GM12874 (cell line): ENCODE results near the gene CARNS1.

Experiments
- CTCF ChIP-seq: IDR thresholded peaks from 2 replicates; pipeline ENCODE4 v1.5.1; 2011; ENCODE audit warnings: low read depth, mild to moderate bottlenecking, control low read depth, low read length, moderate library complexity; ENCODE audit not compliant: insufficient read depth

Gene CARNS1

GRCh38 chr11:67415501-67416304, at the start of gene CARNS1:
CARNS1 (plus strand) TSS chr11:67415678; CDS start chr11:67416200, 522 bp downstream.
- no peak for TF ChIP-seq CTCF

- TF ChIP-seq CTCF, result no peak
These were observed 49.6 kb upstream of the CARNS1 start for GRCh38 chr11:67365736-67366444.

GRCh38 chr11:67366546-67366945, 48.9 kb upstream of the CARNS1 start:
- TF ChIP-seq CTCF, result no peak

- no peak for TF ChIP-seq CTCF
These were observed 48.3 kb upstream of the CARNS1 start for GRCh38 chr11:67366961-67367760.

- no peak for TF ChIP-seq CTCF
These were observed 47.7 kb upstream of the CARNS1 start for GRCh38 chr11:67367761-67368227.

- no peak for TF ChIP-seq CTCF
These were observed 46.9 kb upstream of the CARNS1 start for GRCh38 chr11:67368621-67369020.

- TF ChIP-seq CTCF, result no peak
These were observed 46.2 kb upstream of the CARNS1 start for GRCh38 chr11:67369275-67369674.
